H1 (cell line): Measurements from ENCODE around the gene AUH. TPM values are rescaled to one million over a fixed set of nuclear protein-coding genes. Genes with fewer than 3 reads are reported as not detected.

Experiments used
- ATF2 ChIP-seq: IDR thresholded peaks from 2 replicates; pipeline ENCODE4 v1.6.1; 2012; ENCODE audit warnings: low read length, inconsistent platforms
- polyA plus RNA-seq, 7 experiments: library from polyadenylated mRNA; depleted of rRNA in 3 of 7; stranded (reverse) in 5 of 7; unstranded in 2 of 7; fragments of >200 nt in 5 of 7; fragments of 200-250 nt in 2 of 7; gene quantifications; 1 replicate in 5 of 7; 2 replicates in 1 of 7; 4 replicates in 1 of 7; pipeline versions ENCODE4 v1.2.1 to v1.2.3, GENCODE V29; 2011 to 2013; ENCODE audit warnings: missing spikeins in 2 of 7, mixed read lengths in 2 of 7
- total RNA-seq: library from RNA; stranded (reverse); fragmentation: NEBNext Ultra II Directional; extraction: Animal tissue kit (Norgen Biotek cat#: 25700); gene quantifications from 2 replicates; pipeline ENCODE4 v1.2.1, GENCODE V29; 2021

The AUH gene
- total and polyA plus RNA-seq, 2 of the 8 experiments (the other 6 are each of a cell fraction or from before 2014, with no cell fraction given), result 5.8 to 21.9 TPM

- no peak for TF ChIP-seq ATF2
- TF ChIP-seq, all 59 proteins: peak for 0
Measured at GRCh38 chr9:91202736-91203283, 158.9 kb downstream of the AUH start (continued).
